ENCODE results near the gene PPFIA1. TPM values are rescaled to one million over a fixed set of nuclear protein-coding genes. Genes with fewer than 3 reads are reported as not detected.
A peak's percentile ranks its signal among the peaks of the same experiment; 100 is the strongest.

The PPFIA1 gene
- total and polyA plus RNA-seq, 10 of the 15 experiments (the other 5 are each of a cell fraction or from before 2014, with no cell fraction given): 5.2 to 26.2 (median 15.8) TPM

DNA sequence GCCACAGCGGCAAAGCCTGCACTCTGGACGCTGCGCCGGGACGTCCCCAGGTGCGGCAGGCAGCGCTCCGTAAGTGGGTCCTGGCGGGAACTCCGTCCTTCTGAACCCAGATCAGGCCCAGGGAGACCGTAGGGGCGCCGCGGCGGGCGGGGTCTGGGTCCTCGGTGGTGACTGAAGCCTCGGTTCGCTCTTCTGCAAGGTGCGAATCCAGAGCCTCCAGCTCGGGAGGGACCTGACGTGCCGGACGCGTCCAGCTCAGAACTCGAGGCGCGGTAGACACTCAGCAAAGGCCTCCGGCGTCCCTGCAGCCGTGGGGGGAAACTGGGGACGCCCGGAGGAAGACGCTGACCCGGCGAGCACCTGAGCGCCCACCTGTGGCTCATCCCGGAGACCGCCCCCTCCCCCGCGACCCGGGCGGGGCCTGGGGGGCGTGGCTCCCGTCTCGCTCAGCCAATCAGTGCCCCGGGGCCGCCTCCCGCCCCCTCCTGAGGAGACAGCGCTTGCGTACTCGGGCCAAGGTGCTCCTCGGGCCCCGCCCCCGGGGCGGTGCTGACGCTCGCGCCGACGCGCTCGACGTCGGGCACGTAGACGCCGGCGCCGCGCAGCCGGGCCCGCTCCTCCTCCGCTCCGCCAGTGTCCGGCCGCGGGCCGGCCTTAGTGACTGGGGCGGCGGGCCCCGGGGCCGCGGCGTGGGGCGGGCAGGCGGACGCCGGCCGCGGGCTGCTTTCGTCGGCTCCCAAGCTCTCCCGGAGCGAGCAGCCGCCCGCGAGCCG, at the start of gene PPFIA1 (continued):
- TF ChIP-seq, protein P1, sequence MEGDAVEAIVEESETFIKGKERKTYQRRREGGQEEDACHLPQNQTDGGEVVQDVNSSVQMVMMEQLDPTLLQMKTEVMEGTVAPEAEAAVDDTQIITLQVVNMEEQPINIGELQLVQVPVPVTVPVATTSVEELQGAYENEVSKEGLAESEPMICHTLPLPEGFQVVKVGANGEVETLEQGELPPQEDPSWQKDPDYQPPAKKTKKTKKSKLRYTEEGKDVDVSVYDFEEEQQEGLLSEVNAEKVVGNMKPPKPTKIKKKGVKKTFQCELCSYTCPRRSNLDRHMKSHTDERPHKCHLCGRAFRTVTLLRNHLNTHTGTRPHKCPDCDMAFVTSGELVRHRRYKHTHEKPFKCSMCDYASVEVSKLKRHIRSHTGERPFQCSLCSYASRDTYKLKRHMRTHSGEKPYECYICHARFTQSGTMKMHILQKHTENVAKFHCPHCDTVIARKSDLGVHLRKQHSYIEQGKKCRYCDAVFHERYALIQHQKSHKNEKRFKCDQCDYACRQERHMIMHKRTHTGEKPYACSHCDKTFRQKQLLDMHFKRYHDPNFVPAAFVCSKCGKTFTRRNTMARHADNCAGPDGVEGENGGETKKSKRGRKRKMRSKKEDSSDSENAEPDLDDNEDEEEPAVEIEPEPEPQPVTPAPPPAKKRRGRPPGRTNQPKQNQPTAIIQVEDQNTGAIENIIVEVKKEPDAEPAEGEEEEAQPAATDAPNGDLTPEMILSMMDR (IDR thresholded peaks at IDR 0.05 in 2 of 3, conservative IDR thresholded peaks at IDR 0.05 in 1 of 3; ENCODE audit: control insufficient read depth in 2 of 3, extremely low read depth in 1 of 3, insufficient read depth in 1 of 3, low read depth in 3 of 3, low read length in 3 of 3): peak in 2 of 3 experiments; percentile 12 to 15; a peak in 3 of 6 replicates
- peak; percentile 61; the same call in 1 of the 2 replicates for TF ChIP-seq CREM (IDR thresholded peaks at IDR 0.05; ENCODE audit: low read depth)
- TF ChIP-seq ASH2L (IDR thresholded peaks at IDR 0.05; ENCODE audit: borderline replicate concordance, low read depth): no peak
- 0 out of 2 replicates have a peak, but pooled peaks have one; percentile 43 for TF ChIP-seq NBN (IDR thresholded peaks at IDR 0.05)
- no peak for TF ChIP-seq PML (IDR thresholded peaks at IDR 0.05; ENCODE audit: low read length)
- TF ChIP-seq, protein P2, sequence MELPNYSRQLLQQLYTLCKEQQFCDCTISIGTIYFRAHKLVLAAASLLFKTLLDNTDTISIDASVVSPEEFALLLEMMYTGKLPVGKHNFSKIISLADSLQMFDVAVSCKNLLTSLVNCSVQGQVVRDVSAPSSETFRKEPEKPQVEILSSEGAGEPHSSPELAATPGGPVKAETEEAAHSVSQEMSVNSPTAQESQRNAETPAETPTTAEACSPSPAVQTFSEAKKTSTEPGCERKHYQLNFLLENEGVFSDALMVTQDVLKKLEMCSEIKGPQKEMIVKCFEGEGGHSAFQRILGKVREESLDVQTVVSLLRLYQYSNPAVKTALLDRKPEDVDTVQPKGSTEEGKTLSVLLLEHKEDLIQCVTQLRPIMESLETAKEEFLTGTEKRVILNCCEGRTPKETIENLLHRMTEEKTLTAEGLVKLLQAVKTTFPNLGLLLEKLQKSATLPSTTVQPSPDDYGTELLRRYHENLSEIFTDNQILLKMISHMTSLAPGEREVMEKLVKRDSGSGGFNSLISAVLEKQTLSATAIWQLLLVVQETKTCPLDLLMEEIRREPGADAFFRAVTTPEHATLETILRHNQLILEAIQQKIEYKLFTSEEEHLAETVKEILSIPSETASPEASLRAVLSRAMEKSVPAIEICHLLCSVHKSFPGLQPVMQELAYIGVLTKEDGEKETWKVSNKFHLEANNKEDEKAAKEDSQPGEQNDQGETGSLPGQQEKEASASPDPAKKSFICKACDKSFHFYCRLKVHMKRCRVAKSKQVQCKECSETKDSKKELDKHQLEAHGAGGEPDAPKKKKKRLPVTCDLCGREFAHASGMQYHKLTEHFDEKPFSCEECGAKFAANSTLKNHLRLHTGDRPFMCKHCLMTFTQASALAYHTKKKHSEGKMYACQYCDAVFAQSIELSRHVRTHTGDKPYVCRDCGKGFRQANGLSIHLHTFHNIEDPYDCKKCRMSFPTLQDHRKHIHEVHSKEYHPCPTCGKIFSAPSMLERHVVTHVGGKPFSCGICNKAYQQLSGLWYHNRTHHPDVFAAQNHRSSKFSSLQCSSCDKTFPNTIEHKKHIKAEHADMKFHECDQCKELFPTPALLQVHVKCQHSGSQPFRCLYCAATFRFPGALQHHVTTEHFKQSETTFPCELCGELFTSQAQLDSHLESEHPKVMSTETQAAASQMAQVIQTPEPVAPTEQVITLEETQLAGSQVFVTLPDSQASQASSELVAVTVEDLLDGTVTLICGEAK (IDR thresholded peaks at IDR 0.05; ENCODE audit: borderline replicate concordance): no peak
- no peak for TF ChIP-seq ZNF217 (IDR thresholded peaks at IDR 0.05)
- no peak for TF ChIP-seq ZNF24 (IDR thresholded peaks at IDR 0.05)
- TF ChIP-seq ZSCAN29 (IDR thresholded peaks at IDR 0.05): 0 out of 2 replicates have a peak, but pooled peaks have one; percentile 14

Data from GM12878 (cell line).